ENCODE measurements around the gene HDAC4.

Gene HDAC4

DNA sequence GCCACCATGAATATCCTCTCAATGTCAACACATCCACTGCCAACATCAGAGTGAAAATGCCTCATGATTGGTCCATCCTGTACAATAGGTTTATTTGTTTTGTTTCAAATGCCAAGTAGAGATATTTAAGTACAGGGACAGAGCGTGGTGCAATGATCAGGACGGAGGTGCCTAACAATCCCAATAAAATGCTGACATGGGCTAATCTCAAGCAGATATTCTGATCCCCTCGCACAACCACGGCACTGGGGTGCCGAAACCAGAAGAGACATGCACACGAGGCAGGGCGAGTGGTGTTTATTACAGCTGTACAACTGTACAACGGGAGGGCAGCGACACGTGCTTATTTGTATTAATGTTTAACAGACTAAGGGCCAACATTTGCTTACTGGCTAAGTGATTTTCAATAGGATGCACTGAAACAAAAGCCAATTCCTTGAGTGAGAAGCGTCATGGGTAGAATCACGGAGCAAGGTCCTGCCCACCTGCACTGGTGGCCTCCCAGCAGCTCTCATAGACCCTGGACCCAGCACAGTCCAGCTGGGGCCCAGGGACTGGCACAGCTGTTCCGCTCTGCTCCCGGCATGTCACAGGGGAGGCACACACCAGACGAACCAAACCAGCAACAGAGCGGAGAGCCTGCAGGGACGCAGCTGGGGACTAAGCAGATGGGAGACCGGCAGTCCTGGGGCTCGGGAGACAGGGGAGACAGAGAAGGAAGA is 101.4 kb downstream of the HDAC4 start:
- Histone ChIP-seq H3K4me1 (ENCODE audit: control insufficient read depth, insufficient read depth, low read length) (peaks cover 67% of the 10 kb centered on the region), H3K9me3 (ENCODE audit: control insufficient read depth, low read length) (no peaks in the 10 kb centered on the region), H3K4me3 (ENCODE audit: low read length) (no peak overlapping the region), H3K36me3 (ENCODE audit: control insufficient read depth, insufficient read depth, low read length) (no peaks in the 10 kb centered on the region), H3K27me3 (ENCODE audit: control insufficient read depth, insufficient read depth, low read length) (no peaks in the 10 kb centered on the region), H3K9ac (ENCODE audit: low read length) (peak overlapping the region; percentile 33)

DNA sequence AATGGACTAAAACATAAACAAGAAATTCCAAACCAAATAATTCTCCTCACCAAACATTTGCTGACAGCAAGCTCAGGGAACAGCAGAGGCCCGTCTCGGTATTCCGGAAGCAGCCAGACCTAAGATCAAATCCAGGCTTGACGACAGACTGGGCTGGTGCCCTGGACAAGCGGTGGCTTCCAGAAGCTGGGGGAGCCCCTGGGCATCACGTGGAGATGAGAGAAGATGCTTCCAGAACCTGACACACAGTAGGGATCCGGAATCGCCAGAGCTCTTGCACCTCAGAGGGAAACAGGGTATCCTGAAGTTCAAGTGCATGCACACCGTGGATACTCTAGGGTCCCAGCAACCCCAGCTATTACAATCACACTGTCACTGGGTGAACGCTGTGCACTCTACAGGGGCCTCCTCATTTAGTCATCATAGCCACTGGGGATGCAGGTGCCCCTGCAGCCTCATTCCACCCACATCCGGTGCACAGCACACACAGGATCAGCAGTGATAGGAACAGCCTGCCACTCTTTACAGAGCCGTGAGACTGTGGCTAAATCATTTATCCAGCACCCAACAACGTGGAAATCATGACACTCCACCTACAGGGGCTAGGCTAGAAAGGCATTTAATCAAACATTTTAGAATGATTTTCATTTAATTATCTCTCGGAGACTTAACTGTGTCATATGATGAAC is 102.6 kb downstream of the HDAC4 start:
- H3K4me3 ChIP-seq (ENCODE audit: low read length) = no peak overlapping the region
- no peaks in the 10 kb centered on the region for H3K27me3 ChIP-seq (ENCODE audit: control insufficient read depth, insufficient read depth, low read length)
- no peaks in the 10 kb centered on the region for H3K9me3 ChIP-seq (ENCODE audit: control insufficient read depth, low read length)
- H3K36me3 ChIP-seq (ENCODE audit: control insufficient read depth, insufficient read depth, low read length) = no peaks in the 10 kb centered on the region
- peaks cover 64% of the 10 kb centered on the region for H3K4me1 ChIP-seq (ENCODE audit: control insufficient read depth, insufficient read depth, low read length)
- H3K9ac ChIP-seq (ENCODE audit: low read length) = peak overlapping the region; percentile 37

DNA sequence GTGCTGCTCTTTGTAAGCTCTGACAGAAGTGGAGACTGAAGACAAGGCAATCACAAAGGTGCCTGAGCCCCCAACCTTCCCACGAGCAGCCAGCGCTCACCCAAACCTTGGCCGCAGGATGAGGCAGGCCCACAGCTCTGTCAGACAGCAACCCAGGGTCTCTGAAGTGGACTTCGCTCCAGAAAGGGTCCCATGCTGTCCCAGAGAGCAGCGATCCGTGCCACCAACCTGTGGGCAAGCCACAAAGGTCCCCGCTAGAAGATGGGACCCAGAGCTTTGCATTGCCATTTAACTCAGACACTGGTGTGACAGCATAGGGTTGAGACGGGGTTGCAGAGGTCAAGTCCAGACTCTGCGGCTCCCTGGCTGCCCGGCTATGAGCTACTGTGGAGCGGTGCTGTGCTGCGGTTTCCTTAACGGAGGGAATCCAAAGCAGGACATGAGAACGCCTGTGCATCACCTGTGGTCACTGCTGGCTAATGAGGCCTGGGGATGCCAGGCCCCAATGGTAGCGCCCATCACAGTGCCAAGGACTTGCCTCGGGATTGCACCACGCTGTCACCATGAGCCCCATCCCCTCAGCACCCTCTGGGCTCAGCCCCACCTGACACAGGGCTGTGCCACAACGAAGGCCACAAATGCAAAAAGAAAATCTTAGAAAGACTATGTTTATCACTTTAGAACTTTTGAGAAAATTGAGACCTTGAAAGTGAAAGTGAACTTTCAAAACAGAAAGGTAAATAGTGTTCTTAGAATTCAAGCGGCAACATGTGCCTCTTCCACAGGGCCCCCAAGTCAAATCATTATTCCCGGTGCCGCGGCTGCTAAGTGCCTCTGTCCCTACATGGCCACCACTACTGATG is 103.4 kb downstream of the HDAC4 start:
- Histone ChIP-seq H3K36me3 (ENCODE audit: control insufficient read depth, insufficient read depth, low read length) (no peaks in the 10 kb centered on the region), H3K4me1 (ENCODE audit: control insufficient read depth, insufficient read depth, low read length) (peaks cover 62% of the 10 kb centered on the region), H3K4me3 (ENCODE audit: low read length) (peak overlapping the region; percentile 21), H3K9ac (ENCODE audit: low read length) (no peak overlapping the region), H3K27me3 (ENCODE audit: control insufficient read depth, insufficient read depth, low read length) (no peaks in the 10 kb centered on the region), H3K9me3 (ENCODE audit: control insufficient read depth, low read length) (no peaks in the 10 kb centered on the region)

DNA sequence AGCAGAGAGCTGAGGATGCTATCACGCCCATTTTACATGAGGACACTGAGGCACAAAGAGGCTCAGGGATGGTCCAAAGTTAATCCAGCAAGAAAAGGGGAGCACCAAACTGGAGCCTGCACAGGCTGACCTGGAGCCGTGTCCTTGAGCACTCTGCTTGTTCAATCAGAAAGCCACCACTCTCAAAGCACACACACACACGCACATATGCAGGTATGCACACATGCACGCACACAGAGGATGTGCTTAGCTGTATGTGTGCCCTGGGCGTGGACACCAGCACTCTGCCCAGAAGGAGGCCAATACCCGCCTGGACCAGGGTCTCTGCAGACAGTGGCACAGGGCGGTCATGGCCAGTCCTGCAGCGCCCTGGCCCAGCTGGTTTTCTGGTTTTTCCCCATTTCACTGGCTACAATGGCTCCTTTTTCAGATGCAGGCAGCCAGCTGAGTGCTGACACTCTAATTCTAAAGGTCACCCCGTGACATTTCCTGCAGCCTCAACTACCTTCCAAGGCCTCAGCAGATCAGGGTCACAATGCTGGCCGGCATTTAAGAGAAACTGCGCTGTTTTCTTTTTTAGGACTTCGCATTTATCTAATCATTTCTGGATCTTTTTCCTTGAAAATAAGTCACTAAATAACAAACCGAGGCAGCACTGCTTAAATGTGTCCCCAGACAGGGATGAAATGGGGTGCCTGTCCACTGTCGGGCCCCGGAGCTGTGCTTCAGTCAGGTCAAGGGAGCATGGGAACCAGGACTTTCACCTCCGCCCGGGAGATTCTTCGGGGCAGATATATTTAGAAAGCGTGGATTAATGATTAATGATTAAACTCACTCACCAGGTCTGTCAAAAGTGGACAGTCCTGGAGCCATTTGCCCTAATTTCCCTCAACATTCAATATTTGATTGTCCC is 104.5 kb downstream of the HDAC4 start:
- peaks cover 69% of the 10 kb centered on the region for H3K4me1 ChIP-seq (ENCODE audit: control insufficient read depth, insufficient read depth, low read length)
- no peaks in the 10 kb centered on the region for H3K36me3 ChIP-seq (ENCODE audit: control insufficient read depth, insufficient read depth, low read length)
- no peak overlapping the region for H3K4me3 ChIP-seq (ENCODE audit: low read length)
- H3K27me3 ChIP-seq (ENCODE audit: control insufficient read depth, insufficient read depth, low read length) = no peaks in the 10 kb centered on the region
- no peaks in the 10 kb centered on the region for H3K9me3 ChIP-seq (ENCODE audit: control insufficient read depth, low read length)
- peak overlapping the region; percentile 0 for H3K9ac ChIP-seq (ENCODE audit: low read length)

DNA sequence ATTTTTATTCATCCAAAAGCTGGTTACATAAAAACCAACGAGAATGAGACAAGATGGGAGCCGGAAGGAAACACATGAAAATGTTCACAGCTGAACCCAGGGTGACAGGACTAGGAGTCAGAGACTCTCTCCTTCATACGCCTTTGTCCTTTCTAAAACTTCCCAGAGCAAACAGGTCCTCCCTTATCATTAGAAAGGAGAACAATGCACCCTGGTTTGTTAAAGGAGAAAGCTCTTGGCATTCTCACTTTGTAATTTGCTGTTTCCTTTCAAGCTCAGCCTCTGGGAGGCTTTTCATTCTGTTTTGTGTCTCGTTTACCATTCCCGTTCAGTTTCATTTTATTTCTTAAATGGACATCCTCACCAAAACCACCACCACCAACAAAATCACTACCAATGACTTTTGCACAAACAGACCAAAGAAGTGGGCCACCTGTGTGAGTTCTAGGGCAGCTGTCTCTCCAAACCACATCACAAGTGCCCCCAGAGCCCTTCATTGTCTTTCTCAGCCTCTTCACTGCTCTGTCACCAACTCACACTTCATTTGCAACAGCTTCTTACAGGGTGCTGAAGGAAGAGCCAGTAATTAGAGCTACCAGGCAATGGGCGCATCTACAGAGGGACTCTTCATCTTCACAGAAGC is 105.3 kb downstream of the HDAC4 start:
- Histone ChIP-seq H3K27me3 (ENCODE audit: control insufficient read depth, insufficient read depth, low read length) (no peaks in the 10 kb centered on the region), H3K9ac (ENCODE audit: low read length) (peak overlapping the region; percentile 0), H3K4me1 (ENCODE audit: control insufficient read depth, insufficient read depth, low read length) (peaks cover 76% of the 10 kb centered on the region), H3K36me3 (ENCODE audit: control insufficient read depth, insufficient read depth, low read length) (no peaks in the 10 kb centered on the region), H3K4me3 (ENCODE audit: low read length) (no peak overlapping the region), H3K9me3 (ENCODE audit: control insufficient read depth, low read length) (no peaks in the 10 kb centered on the region)

DNA sequence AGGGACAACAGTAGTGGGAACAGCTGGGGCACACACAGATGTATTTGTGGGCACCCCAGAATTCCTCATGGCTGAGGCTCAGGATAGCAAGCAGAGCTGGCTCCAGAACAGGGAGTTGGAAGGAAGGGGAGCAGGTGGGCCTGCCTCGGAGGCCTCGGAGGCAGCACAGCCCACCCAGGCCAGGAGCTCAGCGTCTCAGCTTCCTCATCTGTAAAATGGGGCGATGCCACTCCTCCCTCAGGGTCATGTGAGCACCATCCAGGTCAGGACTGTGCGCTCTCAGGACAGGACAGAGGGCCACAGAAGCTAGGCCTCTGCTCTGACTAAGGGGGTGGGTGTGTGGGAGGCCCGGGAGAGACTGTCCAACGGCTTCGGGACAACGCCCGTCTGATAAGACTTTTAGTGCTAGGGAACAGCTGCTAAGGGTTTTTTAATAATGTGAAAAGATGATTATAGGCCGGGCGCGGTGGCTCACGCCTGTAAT is 106.2 kb downstream of the HDAC4 start:
- Histone ChIP-seq H3K9me3 (ENCODE audit: control insufficient read depth, low read length) (no peaks in the 10 kb centered on the region), H3K9ac (ENCODE audit: low read length) (no peak overlapping the region), H3K36me3 (ENCODE audit: control insufficient read depth, insufficient read depth, low read length) (no peaks in the 10 kb centered on the region), H3K27me3 (ENCODE audit: control insufficient read depth, insufficient read depth, low read length) (no peaks in the 10 kb centered on the region), H3K4me3 (ENCODE audit: low read length) (no peak overlapping the region), H3K4me1 (ENCODE audit: control insufficient read depth, insufficient read depth, low read length) (peaks cover 72% of the 10 kb centered on the region)

DNA sequence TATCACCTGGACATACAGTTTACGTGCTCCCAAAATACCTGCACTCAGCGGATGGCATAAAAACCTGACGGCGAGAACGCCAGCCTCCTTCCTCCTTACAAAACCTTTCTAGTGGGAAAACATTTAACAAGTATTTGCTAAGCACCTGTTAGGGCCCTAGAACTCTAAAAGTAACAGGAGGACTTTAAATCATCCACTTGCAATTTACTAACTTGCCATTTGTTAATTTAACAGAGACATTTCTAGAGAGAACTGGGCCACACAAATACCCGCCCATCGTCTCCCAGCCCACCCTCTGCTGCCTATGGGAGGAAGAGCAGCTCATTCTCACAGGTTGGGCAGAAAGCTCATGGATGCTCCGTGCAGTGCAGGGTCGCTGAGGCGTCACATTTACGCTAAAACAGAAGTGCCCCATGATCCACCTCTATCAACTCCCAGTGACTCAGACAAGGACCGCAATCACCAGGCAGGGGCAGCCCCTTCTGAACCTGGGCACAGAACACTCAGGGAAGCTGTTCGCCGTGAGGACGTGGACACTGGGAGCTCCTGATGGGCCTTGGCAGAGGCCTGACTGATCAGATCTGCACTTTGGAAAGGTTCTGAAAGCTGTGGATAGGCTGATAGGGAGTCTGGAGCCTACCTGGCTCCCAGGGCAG is 106.9 kb downstream of the HDAC4 start:
- Histone ChIP-seq H3K4me1 (ENCODE audit: control insufficient read depth, insufficient read depth, low read length) (peaks cover 69% of the 10 kb centered on the region), H3K27me3 (ENCODE audit: control insufficient read depth, insufficient read depth, low read length) (no peaks in the 10 kb centered on the region), H3K36me3 (ENCODE audit: control insufficient read depth, insufficient read depth, low read length) (no peaks in the 10 kb centered on the region), H3K9ac (ENCODE audit: low read length) (no peak overlapping the region), H3K9me3 (ENCODE audit: control insufficient read depth, low read length) (no peaks in the 10 kb centered on the region), H3K4me3 (ENCODE audit: low read length) (no peak overlapping the region)

DNA sequence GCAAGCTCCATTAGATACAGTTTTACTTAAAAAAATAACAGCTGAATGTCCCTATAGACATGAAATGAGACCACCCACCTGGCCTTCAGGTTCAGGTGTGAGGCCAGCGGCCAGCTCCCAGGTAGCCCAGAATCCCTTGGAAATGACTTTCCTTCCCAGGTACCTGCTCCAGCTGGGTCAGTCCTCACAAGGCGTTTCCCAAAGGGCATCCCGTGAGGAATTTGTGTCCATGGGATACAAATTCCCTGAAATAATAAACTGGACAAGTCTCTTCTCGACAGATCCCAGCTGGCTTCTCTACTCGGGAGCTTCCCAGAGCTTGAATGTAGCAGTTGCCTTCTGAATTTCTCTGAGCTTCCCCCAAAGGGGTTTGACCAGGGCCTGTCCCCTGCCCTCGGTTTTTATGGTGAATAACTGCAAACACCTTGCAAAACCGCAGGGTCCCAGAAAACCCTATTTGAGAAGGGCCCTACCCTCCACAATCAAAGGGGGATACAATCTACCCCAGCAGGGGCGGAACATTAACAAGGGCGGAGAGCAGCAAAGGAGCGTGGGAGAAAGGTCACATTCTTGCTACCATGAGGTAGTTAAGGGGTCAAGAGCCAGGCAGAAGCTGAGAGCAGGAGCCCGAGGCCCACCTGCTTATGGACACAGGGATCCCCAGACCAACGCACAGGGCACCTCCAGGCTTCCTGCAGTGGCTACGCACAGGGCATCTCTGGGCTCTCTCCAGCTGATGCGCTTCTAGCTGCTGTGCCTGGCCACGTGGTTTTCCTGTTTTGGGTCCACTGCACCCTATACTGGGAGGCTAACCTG is 107.7 kb downstream of the HDAC4 start:
- no peaks in the 10 kb centered on the region for H3K36me3 ChIP-seq (ENCODE audit: control insufficient read depth, insufficient read depth, low read length)
- peaks cover 63% of the 10 kb centered on the region for H3K4me1 ChIP-seq (ENCODE audit: control insufficient read depth, insufficient read depth, low read length)
- H3K27me3 ChIP-seq (ENCODE audit: control insufficient read depth, insufficient read depth, low read length) = no peaks in the 10 kb centered on the region
- H3K4me3 ChIP-seq (ENCODE audit: low read length) = no peak overlapping the region
- no peak overlapping the region for H3K9ac ChIP-seq (ENCODE audit: low read length)
- H3K9me3 ChIP-seq (ENCODE audit: control insufficient read depth, low read length) = no peaks in the 10 kb centered on the region

DNA sequence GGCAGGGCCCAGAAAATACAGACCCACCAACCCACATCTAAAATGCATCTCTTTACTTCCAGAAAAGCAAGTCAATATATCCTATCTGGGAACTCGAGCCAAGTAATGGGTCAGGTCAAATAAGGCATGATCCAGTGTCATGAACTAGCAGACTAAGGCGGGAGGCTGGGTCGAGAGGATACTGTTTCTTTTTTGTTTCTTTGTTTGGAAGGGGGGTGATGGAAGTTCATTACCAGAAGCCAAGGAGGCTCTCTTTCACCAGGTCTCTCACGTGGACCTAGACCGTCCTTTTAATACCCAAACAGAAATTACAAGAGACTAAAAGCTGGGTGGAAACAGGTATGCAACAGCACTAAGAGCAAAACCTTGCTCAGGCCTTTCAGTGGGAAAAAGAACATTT is 108.3 kb downstream of the HDAC4 start:
- H3K4me1 ChIP-seq (ENCODE audit: control insufficient read depth, insufficient read depth, low read length) = peaks cover 57% of the 10 kb centered on the region
- H3K9ac ChIP-seq (ENCODE audit: low read length) = no peak overlapping the region

More for the DNA sequence above, 108.3 kb downstream of the HDAC4 start:
- Histone ChIP-seq H3K4me3 (ENCODE audit: low read length) (no peak overlapping the region), H3K27me3 (ENCODE audit: control insufficient read depth, insufficient read depth, low read length) (no peaks in the 10 kb centered on the region), H3K36me3 (ENCODE audit: control insufficient read depth, insufficient read depth, low read length) (no peaks in the 10 kb centered on the region), H3K9me3 (ENCODE audit: control insufficient read depth, low read length) (no peaks in the 10 kb centered on the region)

Data from mucosa of stomach (tissue), 1 donor.